GM18861 (cell line): ENCODE results near the gene HAUS7.

Experiments
- ATAC-seq: cut with Tn5 transposase; IDR thresholded peaks from one replicate; pipeline ENCODE4 v1.9.1; 2021; ENCODE audit not compliant: unreplicated experiment

Gene HAUS7

DNA sequence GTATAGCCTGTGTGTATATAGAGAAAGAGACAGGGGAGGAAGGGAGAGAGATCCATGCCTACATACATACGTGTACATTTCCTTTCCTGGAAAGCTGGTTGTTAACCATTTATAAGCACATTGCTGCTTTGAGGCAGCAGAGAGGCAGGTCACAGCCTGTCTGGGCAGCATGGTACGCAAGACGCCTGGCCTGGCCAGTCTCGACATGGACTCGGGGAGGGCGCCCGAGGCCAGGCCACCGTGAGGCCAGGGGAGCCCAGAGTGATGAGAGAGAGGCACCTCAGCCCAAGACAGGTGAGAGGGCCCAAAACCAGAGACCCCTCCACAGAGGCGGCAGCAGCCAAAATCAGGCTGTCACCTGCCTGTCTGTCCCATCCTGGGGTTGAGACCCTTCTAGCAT, 28.4 kb downstream of the HAUS7 start:
- no peak for ATAC-seq

DNA sequence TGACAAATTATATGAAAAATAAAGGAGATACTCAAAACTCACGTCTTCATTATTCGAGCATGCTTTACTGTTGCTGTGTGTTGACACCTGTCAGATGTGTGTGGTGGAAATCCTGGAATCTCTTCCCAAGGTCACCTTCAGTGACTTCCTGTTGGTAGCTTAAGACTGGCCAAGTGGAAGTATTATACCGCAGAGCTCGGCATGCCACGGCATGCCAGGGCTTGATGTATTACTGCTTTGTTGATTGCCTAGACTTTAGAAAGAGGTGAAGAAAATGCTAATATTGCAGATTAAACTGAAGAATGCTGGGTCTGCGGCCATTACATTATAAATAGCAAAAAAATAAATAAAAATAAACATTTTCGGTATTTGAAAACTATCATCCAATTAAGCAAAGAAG, 29.1 kb downstream of the HAUS7 start:
- no peak for ATAC-seq

DNA sequence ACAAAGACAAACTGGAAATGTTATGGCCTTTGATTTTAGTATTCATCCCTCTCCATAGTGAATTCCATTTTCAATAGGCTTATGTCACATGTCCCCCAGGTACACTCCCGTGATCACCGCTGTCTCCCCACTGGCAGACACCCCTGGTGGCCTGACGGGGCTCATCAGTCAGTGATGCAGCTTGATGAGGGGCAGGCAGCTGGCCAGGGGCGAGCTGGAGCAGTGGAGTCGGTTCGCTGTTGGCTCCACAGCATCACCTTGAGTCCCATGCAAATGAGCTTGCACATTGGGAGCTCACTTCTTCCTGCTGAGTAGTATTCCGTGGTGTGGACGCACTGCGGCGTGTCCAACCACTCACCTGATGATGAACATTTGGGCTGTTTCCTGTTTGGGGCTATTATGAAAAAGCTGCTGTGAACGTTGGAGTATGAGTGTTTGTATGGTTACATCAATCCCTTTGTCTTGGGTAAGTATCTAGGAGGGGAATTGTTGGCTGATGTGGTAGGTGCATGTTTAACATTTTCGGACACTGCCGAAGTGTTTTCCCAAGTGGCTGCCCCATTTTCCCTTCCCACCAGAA, 29.7 kb downstream of the HAUS7 start:
- ATAC-seq: no peak

DNA sequence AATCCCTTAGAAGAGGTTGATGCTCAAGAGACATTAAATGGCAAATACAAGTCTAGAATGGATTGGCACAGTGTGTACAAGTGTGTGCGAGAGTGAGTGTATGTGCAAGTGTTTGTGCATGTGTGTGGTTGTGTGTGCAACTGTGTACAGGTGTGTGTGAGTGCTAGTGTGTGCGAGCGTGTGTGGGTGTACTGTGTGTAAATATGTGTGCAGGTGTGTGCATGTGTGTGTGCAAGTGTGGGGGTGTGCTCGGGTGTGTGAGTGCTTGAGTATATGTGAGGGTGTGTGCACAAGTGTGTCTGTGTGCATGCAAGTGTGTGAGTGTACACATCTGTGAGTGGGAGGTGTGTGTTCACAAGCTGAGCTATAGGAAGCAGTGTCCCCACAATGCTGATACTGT, 30.4 kb downstream of the HAUS7 start:
- no peak for ATAC-seq

DNA sequence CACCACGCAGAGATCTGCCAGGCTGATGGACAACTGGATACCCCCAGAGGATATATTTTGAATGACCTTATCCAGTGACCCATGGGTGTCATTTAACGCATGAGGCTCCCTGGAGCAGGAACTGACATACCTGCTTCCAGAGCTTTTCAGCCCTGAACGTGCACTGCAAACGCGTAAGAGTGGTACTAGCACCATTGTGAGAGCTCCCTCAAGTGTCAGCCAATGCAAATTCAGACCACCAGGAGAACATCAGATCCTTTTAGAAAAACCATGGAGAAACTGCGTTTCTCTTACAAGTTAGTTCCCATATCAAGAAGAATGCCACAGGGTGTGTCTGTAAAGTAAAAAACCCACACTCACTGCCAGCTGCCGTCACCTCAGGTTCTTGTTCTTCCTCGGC, 31.8 kb downstream of the HAUS7 start:
- no peak for ATAC-seq

DNA sequence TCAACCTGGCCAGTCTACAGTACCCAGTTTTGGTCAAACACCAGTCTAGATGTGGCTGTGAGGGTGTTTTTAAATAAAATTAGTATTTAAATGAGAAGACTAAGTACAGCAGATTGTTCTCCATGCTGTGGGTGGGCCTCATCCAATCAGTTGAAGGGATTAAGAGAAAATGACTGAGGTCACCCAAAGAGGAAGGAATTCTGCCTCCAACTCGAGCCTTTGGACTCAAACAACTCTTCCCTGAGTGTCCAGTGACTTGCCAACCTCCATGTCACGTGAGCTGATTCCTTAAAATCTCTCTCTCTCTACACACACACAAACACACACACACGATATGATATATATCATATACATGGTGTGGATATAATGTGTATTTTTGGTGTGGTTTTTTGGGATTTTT, 34.5 kb downstream of the HAUS7 start:
- no peak for ATAC-seq

DNA sequence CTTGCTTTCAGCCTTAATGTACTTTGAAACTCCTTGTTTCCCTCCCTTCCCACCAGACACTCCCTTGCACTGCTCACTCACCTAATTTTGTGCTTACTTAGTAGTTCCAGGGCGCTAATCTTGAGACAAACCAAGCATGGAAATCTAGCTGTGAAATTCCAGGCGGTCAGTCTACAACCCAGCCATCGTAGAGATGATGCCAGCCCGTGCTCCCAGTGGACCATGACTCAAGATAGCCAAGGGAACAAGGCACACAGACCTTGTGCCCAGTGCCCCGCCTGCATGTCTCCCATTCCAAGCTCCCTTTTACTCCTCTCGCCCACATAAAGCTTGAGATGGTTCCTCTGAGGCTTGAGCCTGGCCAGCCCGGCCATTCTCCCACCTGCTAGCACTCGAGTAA, 35.6 kb downstream of the HAUS7 start:
- no peak for ATAC-seq

DNA sequence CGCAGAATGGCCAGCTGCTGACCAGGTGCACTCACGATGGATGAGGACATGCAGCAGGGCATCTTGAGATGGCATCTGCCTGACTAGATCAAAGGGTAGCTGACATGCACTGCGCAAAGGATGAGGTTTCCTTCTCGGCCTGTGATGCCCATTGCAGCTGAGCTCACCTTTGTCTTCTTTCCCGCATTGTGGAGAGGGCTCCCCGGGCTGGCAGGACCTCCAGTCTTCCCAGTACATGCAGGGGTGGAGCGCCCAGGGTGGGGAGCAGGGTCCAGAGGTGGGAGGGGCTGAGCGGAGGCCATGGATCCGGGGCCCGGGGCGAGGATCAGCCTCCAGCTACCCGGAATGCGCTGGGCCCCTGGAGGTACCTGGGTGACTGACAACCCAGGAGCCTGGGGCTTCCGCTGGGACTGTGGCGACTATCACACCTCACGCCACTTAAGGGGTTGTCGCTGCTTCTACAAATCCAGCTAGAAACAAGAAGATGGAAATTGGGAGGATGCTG, 36.5 kb downstream of the HAUS7 start:
- no peak for ATAC-seq

DNA sequence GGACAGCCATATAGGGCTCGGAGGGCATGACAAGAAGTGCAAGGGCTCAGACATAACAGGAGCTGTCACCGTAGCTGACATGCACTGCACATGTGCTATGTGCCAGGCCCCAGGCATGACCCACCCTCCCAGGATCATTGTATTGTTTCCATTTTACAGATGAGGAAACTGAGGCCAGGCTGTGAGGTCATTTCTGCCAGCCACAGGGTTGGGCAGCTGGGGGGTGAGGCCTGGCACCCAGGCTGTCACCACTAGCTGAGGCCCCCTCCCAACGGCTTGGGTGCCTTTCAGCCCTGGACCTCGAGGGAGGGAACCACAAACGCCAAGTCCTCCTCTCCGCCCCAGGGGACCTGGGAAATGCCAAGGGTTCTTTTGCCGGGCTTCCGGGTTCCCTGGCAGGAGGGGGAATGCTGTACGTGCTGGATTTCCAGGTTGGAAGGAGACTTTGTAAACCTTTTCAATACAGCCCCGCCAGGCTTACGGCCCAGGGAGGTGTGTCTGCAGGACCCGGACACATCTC, 37.2 kb downstream of the HAUS7 start:
- ATAC-seq: no peak

DNA sequence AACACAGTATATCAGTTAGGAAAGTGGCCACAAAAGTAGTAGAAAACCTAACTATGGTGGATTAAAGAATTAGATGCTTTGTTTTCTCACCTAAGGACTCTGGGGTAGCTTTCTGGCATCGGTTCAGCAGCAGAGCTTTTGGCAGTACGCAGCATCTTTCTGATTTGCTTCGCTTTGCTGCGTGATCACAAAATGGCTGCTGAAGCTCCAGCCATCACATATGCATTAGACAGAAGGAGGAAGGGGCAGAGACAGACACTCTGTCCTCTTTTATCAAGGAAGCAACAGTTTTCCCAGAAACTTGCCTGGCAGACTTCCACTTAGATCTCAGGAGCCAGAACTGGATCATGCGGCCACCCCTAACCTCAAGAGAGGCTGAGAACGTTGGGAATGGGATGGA, 39.6 kb downstream of the HAUS7 start:
- no peak for ATAC-seq

DNA sequence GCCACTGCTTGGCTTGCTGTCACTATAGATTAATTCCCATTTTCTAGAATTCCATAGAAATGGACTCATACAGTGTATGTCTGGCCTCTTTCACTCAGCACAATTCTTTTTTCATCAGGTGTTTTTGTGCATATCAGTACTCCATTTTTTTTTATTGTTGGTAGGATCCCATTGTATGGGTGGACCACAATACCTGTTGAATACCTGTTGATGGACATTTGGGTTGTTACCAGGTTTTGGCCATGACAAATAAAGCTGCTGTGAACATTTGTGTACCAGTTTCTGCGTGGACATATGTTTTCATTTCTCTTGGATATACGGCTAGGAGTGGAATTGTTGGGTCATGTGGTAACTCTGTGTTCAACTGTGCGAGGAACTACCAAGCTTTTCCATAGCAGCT, 44.2 kb downstream of the HAUS7 start:
- no peak for ATAC-seq

DNA sequence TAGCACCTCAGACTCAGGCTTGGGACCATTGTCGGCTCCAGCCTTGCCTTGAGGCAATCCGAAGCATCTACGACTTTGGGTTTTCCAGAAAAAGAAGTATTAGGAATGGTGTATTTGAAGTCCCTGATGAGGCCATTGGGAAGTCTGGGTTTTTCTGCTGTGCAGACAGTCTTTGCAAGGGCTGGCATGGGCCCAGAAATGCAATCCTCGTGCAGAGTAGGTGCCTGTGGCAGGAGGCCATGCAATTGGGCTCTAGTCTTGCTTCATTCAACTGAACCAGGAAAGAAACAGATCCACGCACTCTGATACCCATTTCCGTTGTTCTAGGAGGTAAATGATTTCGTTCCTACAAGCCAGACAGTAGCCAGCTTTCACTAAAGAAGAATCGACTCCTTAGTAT, 46.7 kb downstream of the HAUS7 start:
- no peak for ATAC-seq

DNA sequence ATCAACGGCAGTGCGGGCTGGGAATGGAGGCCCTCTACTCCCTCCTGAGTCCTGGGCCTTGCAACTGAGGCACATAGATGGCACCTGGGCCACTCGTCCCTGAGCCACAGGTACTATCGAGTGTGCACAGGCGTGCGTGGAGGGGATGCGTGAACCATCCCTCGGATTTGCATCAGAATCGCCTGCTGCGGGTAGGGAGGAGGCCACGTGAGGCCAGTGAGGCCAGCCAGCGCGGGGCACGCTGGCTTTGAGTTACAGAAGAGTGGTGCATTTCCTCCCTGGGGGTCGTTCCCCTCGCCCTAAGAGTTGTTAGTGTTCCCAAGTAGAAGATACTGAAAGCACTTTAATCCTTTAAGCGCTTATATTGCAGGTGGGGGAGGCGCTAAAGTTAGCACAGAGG, 48.5 kb downstream of the HAUS7 start:
- ATAC-seq: no peak

DNA sequence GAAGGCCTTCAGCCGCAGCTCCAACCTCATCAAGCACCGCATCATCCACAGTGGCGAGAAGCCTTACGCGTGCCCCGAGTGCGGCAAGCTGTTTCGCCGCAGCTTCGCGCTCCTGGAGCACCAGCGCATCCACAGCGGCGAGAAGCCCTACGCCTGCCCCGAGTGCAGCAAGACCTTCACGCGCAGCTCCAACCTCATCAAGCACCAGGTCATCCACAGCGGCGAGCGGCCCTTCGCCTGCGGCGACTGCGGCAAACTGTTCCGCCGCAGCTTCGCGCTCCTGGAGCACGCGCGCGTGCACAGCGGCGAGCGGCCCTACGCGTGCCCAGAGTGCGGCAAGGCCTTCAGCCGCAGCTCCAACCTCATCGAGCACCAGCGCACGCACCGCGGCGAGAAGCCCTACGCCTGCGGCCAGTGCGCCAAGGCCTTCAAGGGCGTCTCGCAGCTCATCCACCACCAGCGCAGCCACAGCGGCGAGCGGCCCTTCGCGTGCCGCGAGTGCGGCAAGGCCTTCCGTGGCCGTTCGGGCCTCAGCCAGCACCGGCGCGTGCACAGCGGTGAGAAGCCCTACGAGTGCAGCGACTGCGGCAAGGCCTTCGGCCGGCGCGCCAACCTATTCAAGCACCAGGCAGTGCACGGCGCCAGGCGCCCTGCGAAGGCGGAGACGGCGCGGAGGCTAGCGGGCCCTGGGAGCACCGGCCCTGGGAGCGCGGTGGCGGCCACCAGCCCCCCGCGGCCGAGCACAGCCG, 49.4 kb downstream of the HAUS7 start:
- ATAC-seq: no peak

DNA sequence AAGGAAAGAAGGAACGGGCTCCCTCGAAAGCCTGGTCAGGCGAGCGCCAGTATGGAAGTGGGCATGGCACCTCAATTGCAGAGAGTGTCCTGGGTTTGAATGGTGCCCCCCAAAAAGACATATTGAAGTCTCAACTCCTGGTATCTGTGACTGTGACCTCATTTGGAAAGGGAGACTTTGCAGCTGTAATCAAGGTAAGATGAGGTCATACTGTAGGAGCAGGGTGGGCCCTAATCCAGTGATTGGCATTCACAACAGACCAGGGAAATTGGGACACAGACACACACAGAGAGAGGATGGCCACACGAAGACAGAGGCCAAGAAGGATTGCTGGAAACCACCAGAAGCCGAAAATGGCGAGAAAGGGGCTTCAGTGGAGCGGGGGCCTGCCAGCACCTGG, 52.7 kb downstream of the HAUS7 start:
- no peak for ATAC-seq

DNA sequence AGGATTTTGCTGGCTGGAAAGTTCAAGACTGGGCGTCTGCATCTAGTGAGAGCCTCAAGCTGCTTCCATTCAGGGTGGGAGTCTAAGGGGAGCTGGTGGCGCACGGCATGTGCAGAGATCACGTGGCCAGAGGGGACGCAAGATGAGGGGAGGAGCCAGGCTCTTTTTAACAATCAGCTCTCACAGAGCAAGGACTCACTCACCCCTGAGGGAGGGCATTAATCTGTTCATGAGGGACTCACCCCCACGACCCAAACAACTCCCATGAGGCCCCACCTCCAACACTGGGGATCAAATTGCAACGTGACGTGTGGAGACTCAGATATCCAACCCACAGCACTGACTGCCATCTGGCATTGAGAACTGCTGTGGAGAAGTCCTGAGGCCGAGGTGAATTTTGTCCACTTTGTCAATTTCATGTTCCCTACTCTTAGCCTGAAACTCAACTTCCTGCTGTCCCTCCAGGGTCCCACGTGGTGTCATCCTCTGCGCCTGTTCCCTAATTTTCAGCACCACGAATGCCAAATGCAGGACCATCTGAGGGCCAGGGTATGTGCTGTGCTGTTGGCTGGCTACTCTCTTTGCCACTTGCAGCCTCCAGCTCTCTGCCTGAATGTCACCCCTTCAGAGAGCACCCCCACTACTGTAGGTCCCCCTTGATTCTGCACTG, 53.5 kb downstream of the HAUS7 start:
- no peak for ATAC-seq

DNA sequence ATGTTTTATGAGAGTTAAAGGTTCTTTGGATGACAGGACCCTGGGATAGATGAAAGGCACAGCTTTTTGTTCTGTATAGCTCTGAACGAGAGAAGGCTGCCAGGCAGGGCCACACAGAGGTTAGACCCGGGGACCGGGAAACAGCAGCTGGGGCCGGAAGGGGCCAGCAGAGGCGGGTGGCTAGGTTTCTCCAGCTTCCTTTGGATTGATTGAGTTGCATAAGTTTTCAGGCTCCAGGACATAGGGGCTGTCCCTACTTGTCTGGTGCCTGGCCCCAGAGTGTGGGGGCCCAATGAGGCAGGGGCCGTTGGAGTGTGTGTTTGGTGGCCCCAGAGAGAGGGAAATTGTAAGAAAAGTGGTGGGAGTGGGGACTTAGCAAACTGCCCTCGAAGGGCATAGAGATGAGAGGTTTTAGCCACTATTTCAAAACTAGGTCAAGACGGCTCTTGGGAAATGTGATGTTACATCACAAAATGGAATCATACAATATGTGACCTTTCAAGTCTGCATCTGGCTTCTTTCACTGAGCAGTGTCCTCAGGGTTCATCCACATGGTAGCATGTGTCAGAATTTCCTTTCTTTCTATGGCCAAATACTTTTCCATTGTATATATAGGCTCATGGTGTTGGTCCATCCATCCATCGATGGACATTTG, 55.4 kb downstream of the HAUS7 start:
- no peak for ATAC-seq

DNA sequence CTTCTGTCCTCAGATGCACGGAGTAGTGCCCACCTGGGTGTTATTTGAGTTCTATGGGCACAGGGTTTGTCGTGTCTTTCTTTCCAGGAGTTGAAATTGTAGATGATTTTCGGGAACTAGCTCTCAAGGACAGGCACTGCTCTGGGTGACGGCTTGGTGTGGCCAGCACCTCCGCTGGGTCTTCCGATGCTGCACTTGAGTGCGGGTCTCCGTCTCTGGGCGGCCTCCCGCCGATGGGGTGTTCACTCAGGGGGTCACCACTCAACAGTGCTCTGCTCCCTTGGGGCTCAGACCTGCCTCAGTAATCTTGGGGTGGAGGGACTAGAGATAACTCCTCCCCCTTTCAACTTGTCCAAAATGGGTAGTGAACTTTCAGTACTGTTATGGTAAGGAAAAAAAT, 56.6 kb downstream of the HAUS7 start:
- ATAC-seq: no peak

DNA sequence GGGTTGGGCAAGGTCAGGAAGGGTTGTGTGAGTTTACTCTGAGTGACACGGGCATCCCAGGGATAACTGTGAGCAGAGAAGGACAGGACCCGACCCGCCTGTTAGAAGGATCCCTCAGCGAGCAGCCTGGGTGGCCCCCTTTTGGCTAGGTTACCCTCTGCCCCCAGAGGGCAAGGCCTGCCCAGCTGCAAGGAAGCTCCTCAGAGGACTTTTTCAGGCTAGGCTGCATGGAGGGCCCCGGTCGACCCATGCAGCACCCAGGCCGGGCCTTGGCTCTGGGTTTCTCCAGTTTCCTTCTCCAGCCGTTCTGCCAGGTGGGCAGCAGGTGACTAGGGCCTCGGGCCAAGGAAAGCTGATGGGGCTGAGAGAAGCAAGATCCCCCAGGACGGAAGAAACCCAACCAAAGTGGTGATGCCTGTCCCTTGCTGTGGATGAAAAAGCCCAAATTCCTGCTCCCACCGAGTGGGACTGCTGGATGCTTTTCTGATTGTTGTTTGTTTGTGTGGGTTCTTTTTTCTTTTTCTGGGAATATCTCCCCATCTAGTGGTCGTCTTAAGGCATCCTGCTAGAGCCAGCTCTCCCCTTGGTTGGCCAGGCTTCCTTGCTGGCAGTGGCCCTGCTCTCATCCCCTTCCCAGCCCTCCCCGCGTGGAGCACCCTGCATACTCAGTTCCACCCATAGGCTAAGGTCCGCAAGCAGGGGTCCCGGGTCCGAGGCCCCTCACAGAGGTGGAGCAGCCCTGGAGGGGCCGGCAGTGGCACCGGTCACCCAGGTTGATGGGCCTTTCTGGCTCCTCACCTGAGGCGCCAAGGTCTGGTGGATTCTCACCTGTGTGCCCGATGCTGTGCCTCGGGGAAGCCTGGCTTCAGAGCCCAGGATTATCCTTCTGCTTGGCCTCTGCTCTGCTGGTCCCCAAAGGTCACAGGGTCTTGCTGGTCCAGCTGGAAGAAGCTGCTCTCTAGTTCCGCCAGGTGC, 57.3 kb downstream of the HAUS7 start:
- ATAC-seq: no peak

DNA sequence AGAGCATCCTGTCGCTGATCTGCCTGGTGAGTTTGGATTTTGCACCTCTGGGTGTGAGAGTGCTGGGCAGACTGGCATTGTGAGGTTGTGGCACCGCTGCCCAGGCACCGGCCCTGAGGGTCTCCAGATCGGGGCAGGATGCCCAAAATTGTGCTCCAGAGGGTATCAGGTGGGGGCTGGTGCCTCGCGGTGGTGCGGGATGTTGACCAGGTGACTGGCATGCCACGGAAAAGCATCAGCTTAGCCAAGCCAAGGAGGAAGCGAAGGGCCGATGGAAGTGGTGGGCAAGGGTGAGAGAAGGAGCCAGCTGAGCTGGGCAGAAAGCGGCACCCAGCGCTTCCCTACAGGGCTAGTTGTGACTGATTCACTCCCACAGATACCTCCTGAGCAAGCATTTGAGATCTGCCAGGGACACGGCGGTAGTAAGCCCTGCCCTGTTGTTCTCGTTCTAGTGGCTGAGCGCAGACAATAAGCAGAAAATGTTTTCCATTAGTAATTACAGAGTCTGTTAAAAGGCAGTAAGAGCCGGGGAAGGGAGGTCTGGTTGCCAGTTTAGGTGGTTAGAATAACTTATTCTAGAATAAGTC, 58.3 kb downstream of the HAUS7 start:
- ATAC-seq: no peak
